ENCODE measurements around the gene DDX41.

Gene DDX41

GRCh38 chr5:177483994-177484901, 32.5 kb downstream of the DDX41 start:
- no peak for DNase-seq (ENCODE audit: low spot score)

- DNase-seq (ENCODE audit: low spot score) = no peak
These were observed 33.7 kb downstream of the DDX41 start for GRCh38 chr5:177483042-177483441.

- no peak for DNase-seq (ENCODE audit: low spot score)
These were observed 34.4 kb downstream of the DDX41 start for GRCh38 chr5:177482359-177482795.

- DNase-seq (ENCODE audit: low spot score) = peak; percentile 55
These were observed 37.0 kb downstream of the DDX41 start for GRCh38 chr5:177479774-177480173.

- peak; percentile 41 for DNase-seq (ENCODE audit: low spot score)
These were observed 37.8 kb downstream of the DDX41 start for GRCh38 chr5:177478711-177479646.

GRCh38 chr5:177477701-177478477, 38.9 kb downstream of the DDX41 start:
- peak; percentile 43 for DNase-seq (ENCODE audit: low spot score)

- DNase-seq (ENCODE audit: low spot score) = peak; percentile 60
These were observed 40.1 kb downstream of the DDX41 start for GRCh38 chr5:177476531-177477233.

- DNase-seq (ENCODE audit: low spot score) = no peak
These were observed 41.0 kb downstream of the DDX41 start for GRCh38 chr5:177475563-177476427.

GRCh38 chr5:177474846-177475562, 41.8 kb downstream of the DDX41 start:
- no peak for DNase-seq (ENCODE audit: low spot score)

GRCh38 chr5:177474002-177474476, 42.7 kb downstream of the DDX41 start:
- DNase-seq (ENCODE audit: low spot score) = no peak

GRCh38 chr5:177473443-177474001, 43.2 kb downstream of the DDX41 start, which contains the start of gene DBN1:
DBN1 (minus strand) TSS chr5:177473634; CDS start chr5:177473521, 113 bp downstream.
- DNase-seq (ENCODE audit: low spot score) = no peak

- no peak for DNase-seq (ENCODE audit: low spot score)
These were observed 44.0 kb downstream of the DDX41 start for GRCh38 chr5:177472460-177473442.

- DNase-seq (ENCODE audit: low spot score) = no peak
These were observed 45.0 kb downstream of the DDX41 start for GRCh38 chr5:177471610-177472356.

- DNase-seq (ENCODE audit: low spot score) = no peak
These were observed 45.8 kb downstream of the DDX41 start for GRCh38 chr5:177470759-177471536.

- no peak for DNase-seq (ENCODE audit: low spot score)
These were observed 46.8 kb downstream of the DDX41 start for GRCh38 chr5:177469750-177470525.

Measured in cerebellar cortex (tissue), 1 donor.